ENCODE data around the gene ARL3.

Gene ARL3

GRCh38 chr10:102634686-102635085 lies 79.5 kb downstream of the ARL3 start:
- no peak for DNase-seq (ENCODE audit: low read depth)

- DNase-seq (ENCODE audit: low read depth) = no peak
Measured at GRCh38 chr10:102633848-102634247, 80.3 kb downstream of the ARL3 start.

GRCh38 chr10:102633287-102633686 lies 80.9 kb downstream of the ARL3 start:
- no peak for DNase-seq (ENCODE audit: low read depth)

- no peak for DNase-seq (ENCODE audit: low read depth)
Measured at GRCh38 chr10:102632394-102633111, 81.6 kb downstream of the ARL3 start.

- DNase-seq (ENCODE audit: low read depth) = no peak
Measured at GRCh38 chr10:102631525-102632393, 82.4 kb downstream of the ARL3 start.

GRCh38 chr10:102630663-102631062 lies 83.5 kb downstream of the ARL3 start:
- no peak for DNase-seq (ENCODE audit: low read depth)

GRCh38 chr10:102629661-102630614 lies 84.3 kb downstream of the ARL3 start:
- peak; percentile 57 for DNase-seq (ENCODE audit: low read depth)

GRCh38 chr10:102628451-102628911 lies 85.7 kb downstream of the ARL3 start:
- no peak for DNase-seq (ENCODE audit: low read depth)

- DNase-seq (ENCODE audit: low read depth) = no peak
Measured at GRCh38 chr10:102627736-102628293, 86.4 kb downstream of the ARL3 start.

GRCh38 chr10:102627291-102627735 lies 86.9 kb downstream of the ARL3 start:
- DNase-seq (ENCODE audit: low read depth) = no peak

GRCh38 chr10:102626026-102626685 lies 88.0 kb downstream of the ARL3 start:
- no peak for DNase-seq (ENCODE audit: low read depth)

- no peak for DNase-seq (ENCODE audit: low read depth)
Measured at GRCh38 chr10:102624751-102625645, 89.2 kb downstream of the ARL3 start.

GRCh38 chr10:102624094-102624493 lies 90.1 kb downstream of the ARL3 start:
- DNase-seq (ENCODE audit: low read depth) = no peak

Data from fibroblast of the conjunctiva (primary cell).